ENCODE measurements around the gene BLOC1S6.

Gene BLOC1S6, protein sequence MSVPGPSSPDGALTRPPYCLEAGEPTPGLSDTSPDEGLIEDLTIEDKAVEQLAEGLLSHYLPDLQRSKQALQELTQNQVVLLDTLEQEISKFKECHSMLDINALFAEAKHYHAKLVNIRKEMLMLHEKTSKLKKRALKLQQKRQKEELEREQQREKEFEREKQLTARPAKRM

DNA sequence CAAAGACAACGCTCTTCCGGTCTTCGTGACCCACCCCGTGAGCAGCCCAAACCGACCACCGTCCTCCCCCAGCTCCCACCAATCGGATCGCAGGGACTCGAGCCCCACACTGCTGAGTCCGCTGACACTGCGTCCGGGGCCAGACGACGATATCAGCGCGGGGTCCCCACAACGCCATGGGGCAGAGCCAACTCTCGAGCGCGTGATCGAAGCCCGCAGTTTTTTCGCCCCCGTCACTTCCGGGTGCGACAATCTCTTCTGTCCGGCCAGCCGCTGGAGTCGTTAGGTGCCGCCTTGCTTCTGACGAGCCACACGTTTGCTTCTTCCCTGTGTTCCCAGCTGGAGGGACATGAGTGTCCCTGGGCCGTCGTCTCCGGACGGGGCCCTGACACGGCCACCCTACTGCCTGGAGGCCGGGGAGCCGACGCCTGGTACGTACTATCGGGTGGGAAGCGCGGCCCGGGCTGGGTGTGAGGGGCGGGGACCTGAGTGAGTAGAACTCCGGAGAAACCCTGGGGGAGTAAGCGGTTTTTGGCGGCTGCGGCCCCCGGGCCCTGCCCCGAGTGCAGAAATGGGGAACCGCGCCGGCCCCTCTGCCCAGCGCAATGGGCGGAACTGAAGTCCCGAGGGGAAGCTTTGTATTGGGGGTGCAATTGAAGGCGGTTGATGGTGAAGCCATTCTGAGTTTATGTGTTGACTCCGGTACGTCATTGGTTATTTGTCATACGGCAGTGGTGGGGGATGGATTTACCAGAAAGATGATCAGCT lies at the start of gene BLOC1S6:
Gene BLOC1S6, plus strand, starts transcription at position 285 of the 768 bp plus-strand sequence. Its CDS starts 65 bp downstream, at position 350.
- DNase-seq = peak; percentile 92

GRCh38 chr15:45539680-45540079 lies 47.5 kb upstream of the BLOC1S6 start:
- no peak for DNase-seq

DNA sequence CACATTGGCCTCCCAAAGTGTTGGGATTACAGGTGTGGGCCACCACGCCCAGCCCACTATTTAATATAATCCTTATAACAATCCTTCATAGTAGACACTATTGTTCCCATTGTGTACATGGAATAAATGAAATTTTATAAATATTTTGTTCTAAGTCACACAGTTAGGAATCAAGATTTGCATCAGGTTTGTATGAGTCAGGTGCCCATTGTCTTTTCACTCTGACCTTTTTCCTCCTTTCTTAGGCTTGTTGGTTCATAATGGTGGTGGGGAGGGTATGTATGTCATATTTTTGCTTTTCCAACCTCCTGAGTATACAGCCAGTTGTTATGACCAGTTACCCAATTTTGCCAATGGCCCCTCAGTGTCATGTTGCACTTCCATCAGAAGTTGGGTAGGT lies 46.6 kb upstream of the BLOC1S6 start:
- DNase-seq = no peak

- DNase-seq = no peak
Measured at GRCh38 chr15:45543051-45543450, 44.1 kb upstream of the BLOC1S6 start.

- DNase-seq = no peak
Measured at GRCh38 chr15:45544266-45545023, 42.7 kb upstream of the BLOC1S6 start.

- DNase-seq = no peak
Measured at GRCh38 chr15:45546789-45547188, 40.4 kb upstream of the BLOC1S6 start.

DNA sequence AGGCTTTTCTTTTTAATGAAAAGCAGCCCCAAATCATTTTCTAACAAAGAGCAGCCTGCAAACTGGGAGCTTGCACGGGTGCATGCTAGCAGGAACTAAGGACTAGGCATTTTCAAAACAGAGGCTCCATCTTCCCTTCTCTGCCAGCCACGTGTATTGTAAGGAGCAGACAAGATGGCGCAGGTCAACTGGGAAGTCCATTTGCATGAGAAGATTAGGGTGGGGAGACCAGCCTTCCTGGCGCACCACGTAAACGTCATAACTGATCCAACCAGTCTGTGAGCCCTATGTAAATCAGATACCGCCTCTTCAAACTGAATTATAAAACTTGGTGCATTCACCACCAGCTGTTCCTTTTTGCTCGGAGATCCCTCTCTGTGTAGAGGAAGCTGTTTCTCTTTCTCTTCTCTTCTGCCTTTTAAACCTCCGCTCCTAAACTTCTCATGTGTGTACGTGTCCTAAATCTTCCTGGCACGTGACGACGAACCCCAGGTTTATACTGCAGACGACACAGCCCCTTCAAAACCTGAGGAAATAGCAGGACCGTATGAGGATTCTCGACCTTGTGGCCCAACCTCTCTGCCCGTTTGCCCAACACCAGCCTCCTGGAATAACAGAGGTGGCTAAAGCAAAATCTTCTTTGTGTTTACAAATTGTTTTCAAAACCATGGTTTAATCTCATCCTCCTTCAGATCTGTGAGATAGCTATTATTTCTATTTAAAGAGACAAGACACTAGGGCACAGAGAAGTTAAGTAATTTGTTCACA lies 38.2 kb upstream of the BLOC1S6 start:
- DNase-seq = no peak

DNA sequence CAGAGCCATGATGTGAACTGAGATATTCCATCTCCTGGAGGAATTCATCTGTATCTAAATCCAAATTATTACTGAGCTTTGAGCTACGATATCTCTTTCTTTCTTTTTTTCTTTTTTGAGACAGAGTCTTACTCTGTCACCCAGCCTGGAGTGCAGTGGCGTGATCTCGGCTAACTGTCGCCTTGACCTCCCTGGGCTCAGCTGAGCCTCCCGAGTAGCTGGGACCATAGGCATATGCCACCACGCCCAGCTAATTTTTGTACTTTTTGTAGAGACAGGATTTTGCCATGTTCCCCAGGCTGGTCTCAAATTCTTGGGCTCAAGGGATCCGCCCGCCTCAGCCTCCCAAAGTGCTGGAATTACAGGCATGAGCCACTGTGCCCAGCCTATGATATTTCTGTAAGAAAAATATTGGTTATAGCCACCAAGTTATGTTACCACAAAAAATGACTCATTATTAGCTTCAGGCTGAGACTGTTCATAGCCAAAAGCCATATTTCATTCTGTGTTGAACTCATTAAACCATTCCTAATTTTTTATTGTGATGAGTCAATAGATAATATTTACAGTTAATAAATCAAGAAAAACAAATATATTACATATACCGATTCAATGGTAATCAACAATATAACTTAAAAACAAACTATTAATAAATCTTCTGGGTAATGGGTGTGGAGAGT lies 37.5 kb upstream of the BLOC1S6 start:
- DNase-seq = no peak

DNA sequence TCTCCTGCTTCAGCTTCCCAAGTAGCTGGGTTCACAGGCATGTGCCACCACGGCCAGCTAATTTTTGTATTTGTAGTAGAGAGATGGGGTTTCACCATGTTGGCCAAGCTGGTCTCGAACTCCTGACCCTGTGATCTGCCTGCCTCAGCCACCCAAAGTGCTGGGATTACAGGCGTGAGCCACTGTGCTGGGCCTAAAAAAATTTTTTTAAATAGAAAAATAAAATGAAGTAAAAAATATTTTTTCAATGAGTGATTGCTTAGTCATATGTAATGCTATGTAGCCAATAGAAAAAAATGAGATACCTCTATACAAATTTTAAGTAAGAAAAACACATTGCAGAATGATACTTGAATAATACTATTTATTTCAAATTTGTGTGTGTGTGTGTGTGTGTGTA lies 36.7 kb upstream of the BLOC1S6 start:
- DNase-seq = no peak

GRCh38 chr15:45551676-45552075 lies 35.5 kb upstream of the BLOC1S6 start:
- DNase-seq = no peak

DNA sequence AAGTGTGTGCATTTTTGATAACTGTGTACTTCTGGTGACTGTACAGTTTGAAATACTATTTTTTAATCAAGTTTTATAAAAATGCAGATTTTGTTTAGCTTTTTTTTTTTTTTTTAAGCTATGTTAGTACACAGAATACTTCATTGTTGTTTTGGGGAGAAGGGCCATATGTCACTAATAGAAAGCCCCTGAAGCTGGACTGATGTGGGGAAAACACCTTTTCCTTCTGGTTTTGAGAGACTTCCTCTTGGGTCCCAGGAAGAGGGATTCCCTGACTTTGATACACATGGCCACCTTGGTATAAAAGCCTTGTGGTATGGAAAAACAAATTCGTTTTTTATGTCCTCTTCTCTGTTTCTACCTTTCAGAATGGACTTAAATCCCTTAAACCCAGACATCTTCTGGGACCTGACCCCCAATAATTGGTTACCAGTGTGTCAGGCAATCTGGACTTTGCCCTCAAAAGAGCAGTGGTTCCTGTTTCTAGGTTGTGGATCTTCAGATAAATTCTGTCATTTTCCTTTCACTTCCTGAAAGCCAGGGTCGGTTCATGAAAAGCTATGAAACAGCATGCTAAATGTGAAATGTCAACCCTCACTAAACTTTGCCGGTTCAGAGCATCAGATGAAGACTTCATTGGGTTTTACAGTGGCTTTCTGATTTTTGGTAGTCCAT lies 31.1 kb upstream of the BLOC1S6 start:
- no peak for DNase-seq

DNA sequence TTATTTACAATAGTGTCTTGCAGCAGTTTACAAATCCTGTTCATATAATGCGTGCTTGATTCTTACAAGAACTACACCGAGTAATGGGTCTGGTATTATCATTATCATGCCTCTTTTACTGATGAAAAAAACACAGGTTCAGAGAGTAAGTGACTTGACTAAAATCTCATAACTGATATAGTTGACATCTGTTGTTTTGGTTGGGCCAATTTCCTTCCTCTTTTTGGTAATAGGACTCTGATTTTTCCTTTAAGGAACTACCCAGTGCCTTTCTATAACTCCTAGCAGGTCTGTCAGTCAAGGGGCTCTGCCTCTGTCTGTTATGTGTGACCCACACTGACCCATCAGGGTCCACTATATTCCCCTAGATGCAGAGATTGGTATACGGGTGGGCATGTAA lies 14.6 kb upstream of the BLOC1S6 start:
- no peak for DNase-seq

GRCh38 chr15:45573961-45574629 lies 13.1 kb upstream of the BLOC1S6 start:
- no peak for DNase-seq

GRCh38 chr15:45581919-45582318 lies 5.3 kb upstream of the BLOC1S6 start:
- no peak for DNase-seq

- DNase-seq = no peak
Measured at GRCh38 chr15:45583731-45584639, 3.2 kb upstream of the BLOC1S6 start.

- no peak for DNase-seq
Measured at GRCh38 chr15:45585069-45585791, 1.9 kb upstream of the BLOC1S6 start.

- DNase-seq = no peak
Measured at GRCh38 chr15:45586125-45586524, 1.1 kb upstream of the BLOC1S6 start.

DNA sequence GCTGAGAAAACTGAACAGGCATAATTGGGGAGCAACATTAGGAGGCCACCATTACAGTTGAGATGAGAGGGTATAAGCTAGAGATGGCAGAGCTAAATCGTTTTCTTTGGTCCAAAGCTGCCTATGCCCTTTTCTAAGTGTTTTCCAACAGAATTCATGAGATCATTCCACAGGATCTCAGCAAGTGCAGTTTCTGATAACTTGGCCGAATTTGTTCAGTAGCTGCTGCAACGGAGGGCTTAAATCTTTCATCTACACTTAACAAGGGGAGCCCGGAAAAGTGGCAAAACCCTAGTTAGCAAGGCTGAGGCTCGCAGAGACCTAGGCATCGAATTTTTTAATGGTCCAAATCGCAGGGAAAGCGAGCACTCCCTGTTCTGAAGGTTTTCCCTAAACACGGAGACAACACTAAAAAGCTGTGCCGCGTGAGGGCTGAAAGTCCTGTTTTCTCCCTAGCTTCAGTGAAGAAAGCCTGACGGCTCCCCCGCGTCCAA lies 531 bp upstream of the BLOC1S6 start:
- DNase-seq = no peak

- no peak for DNase-seq
Measured at GRCh38 chr15:45587863-45588170, 638 bp downstream of the BLOC1S6 start.

All from midbrain (tissue), 1 donor.